Hepatocyte (in vitro differentiated cells): Measurements from ENCODE around the gene ASTN2. TPM values are rescaled to one million over a fixed set of nuclear protein-coding genes. Genes with fewer than 3 reads are reported as not detected.

Experiments used
- DNase-seq: peaks from one replicate; pipeline ENCODE4 v3.0.0-alpha.2; 2016; ENCODE audit warnings: low spot score
- H2AFZ ChIP-seq: fragments of 200-600 bp; sonication (generic); 2 replicates; pipeline ENCODE4 v1.6.0; 2016; ENCODE audit warnings: antibody characterized with exemption, mild to moderate bottlenecking
- H3K27ac ChIP-seq: fragments of 200-600 bp; sonication (generic); 2 replicates; pipeline ENCODE4 v1.5.1; 2016; ENCODE audit warnings: mild to moderate bottlenecking
- H3K27me3 ChIP-seq: fragments of 200-600 bp; sonication (generic); 2 replicates; pipeline ENCODE4 v1.6.1; 2016
- H3K36me3 ChIP-seq: fragments of 200-600 bp; sonication (generic); replicated peaks from 2 replicates; pipeline ENCODE4 v1.5.1; 2016; ENCODE audit warnings: low read depth; ENCODE audit not compliant: insufficient read depth
- H3K4me1 ChIP-seq: fragments of 200-600 bp; sonication (generic); 2 replicates; pipeline ENCODE4 v1.5.1; 2016; ENCODE audit warnings: mild to moderate bottlenecking, moderate library complexity; ENCODE audit not compliant: insufficient read depth
- H3K4me2 ChIP-seq: fragments of 200-600 bp; sonication (generic); 2 replicates; pipeline ENCODE4 v1.6.0; 2016
- H3K4me3 ChIP-seq: fragments of 200-600 bp; sonication (generic); 2 replicates; pipeline ENCODE4 v1.5.1; 2016; ENCODE audit warnings: mild to moderate bottlenecking
- H3K79me2 ChIP-seq: fragments of 200-600 bp; sonication (generic); 2 replicates; pipeline ENCODE4 v1.6.0; 2017; ENCODE audit warnings: mild to moderate bottlenecking
- H3K9me2 ChIP-seq: fragments of 200-600 bp; sonication (generic); replicated peaks from 2 replicates; pipeline ENCODE4 v1.6.0; 2017; ENCODE audit warnings: mild to moderate bottlenecking; ENCODE audit not compliant: insufficient read depth
- H3K9me3 ChIP-seq: fragments of 200-600 bp; sonication (generic); 2 replicates; pipeline ENCODE4 v1.5.1; 2016; ENCODE audit warnings: low read depth, mild to moderate bottlenecking
- H4K20me1 ChIP-seq: fragments of 200-600 bp; sonication (generic); 2 replicates; pipeline ENCODE4 v1.6.0; 2016; ENCODE audit warnings: mild to moderate bottlenecking; ENCODE audit not compliant: insufficient read depth, poor library complexity, severe bottlenecking
- CTCF ChIP-seq: fragments of 200-600 bp; sonication (generic); IDR thresholded peaks from 2 replicates; pipeline ENCODE4 v1.5.1; 2016; ENCODE audit warnings: antibody characterized with exemption, mild to moderate bottlenecking; ENCODE audit not compliant: poor library complexity
- EZH2 ChIP-seq: fragments of 200-600 bp; sonication (generic); IDR thresholded peaks from 2 replicates; pipeline ENCODE4 v1.6.1; 2016; ENCODE audit warnings: antibody characterized with exemption, mild to moderate bottlenecking, borderline replicate concordance
- EZH2phosphoT487 ChIP-seq: fragments of 200-600 bp; sonication (generic); IDR thresholded peaks from one replicate; pipeline ENCODE4 v1.6.1; 2018; ENCODE audit warnings: antibody characterized with exemption, mild to moderate bottlenecking, low read depth, moderate library complexity; ENCODE audit not compliant: unreplicated experiment, severe bottlenecking
- WGBS: methylation state at CpG from one replicate; pipeline ENCODE4 v1.1.6; 2016; ENCODE audit warnings: low lambda C conversion rate; ENCODE audit errors: missing lambda C conversion rate; 5-methylcytosine and 5-hydroxymethylcytosine counted together
- polyA plus RNA-seq: library from polyadenylated mRNA; unstranded; fragments of >200 nt; fragmentation: Nextera tagmentation; extraction: Ambion mirVana; gene quantifications from 2 replicates; pipeline ENCODE4 v1.2.1, GENCODE V29; 2016
- total RNA-seq: library from RNA; depleted of rRNA; stranded (reverse); fragments of >200 nt; gene quantifications from 2 replicates; pipeline ENCODE4 v1.2.3, GENCODE V29; 2014

The ASTN2 gene
- total and polyA plus RNA-seq, 2 experiments from 2014 or later: 6.4 to 8.4 TPM

GRCh38 chr9:116616304-116616914, 798.4 kb downstream of the ASTN2 start:
- Histone ChIP-seq H3K27me3 (no peaks in the 10 kb centered on the region), H3K36me3 (no peaks in the 10 kb centered on the region), H3K9me2 (no peaks in the 10 kb centered on the region), H3K4me2 (no peak overlapping the region), H3K4me3 (no peak overlapping the region), H3K4me1 (no peaks in the 10 kb centered on the region), H4K20me1 (no peaks in the 10 kb centered on the region), H2AFZ (no peak overlapping the region), H3K9me3 (no peaks in the 10 kb centered on the region), H3K27ac (no peak overlapping the region), H3K79me2 (no peaks in the 10 kb centered on the region)
- DNase-seq: no peak
- WGBS: 72% methylated on average over 5 of the region's 5 CpGs
- no peak for TF ChIP-seq CTCF
- TF ChIP-seq EZH2: no peak
- no peak for TF ChIP-seq EZH2phosphoT487

GRCh38 chr9:116608064-116608463, 806.8 kb downstream of the ASTN2 start:
- Histone ChIP-seq H3K36me3 (no peaks in the 10 kb centered on the region), H3K4me1 (no peaks in the 10 kb centered on the region), H3K4me3 (no peak overlapping the region), H3K9me3 (no peaks in the 10 kb centered on the region), H3K79me2 (no peaks in the 10 kb centered on the region), H3K27ac (no peak overlapping the region), H4K20me1 (no peaks in the 10 kb centered on the region), H2AFZ (no peak overlapping the region), H3K4me2 (no peak overlapping the region), H3K9me2 (no peaks in the 10 kb centered on the region), H3K27me3 (no peaks in the 10 kb centered on the region)
- TF ChIP-seq EZH2 (no peak), CTCF (no peak), EZH2phosphoT487 (no peak)
- no peak for DNase-seq
- WGBS: 80% methylated on average over 1 of the region's 1 CpG

- Histone ChIP-seq H3K4me2 (no peak overlapping the region), H3K4me3 (no peak overlapping the region), H4K20me1 (no peaks in the 10 kb centered on the region), H3K27ac (peak overlapping the region; percentile 18), H3K27me3 (no peaks in the 10 kb centered on the region), H3K9me3 (no peaks in the 10 kb centered on the region), H3K9me2 (no peaks in the 10 kb centered on the region), H3K36me3 (no peaks in the 10 kb centered on the region), H3K4me1 (no peaks in the 10 kb centered on the region), H2AFZ (no peak overlapping the region), H3K79me2 (no peaks in the 10 kb centered on the region)
- TF ChIP-seq CTCF (no peak), EZH2phosphoT487 (no peak), EZH2 (no peak)
- no peak for DNase-seq
- WGBS: 66% methylated on average over 10 of the region's 10 CpGs
Measured at GRCh38 chr9:116605904-116606341, 808.9 kb downstream of the ASTN2 start.
